GM12875 (cell line): ENCODE data around the gene PITPNC1.

Experiments
- H3K4me3 ChIP-seq: one replicate; pipeline ENCODE4 v1.5.1; 2011; ENCODE audit warnings: low read depth, low read length, control low read depth
- CTCF ChIP-seq: IDR thresholded peaks from 2 replicates; pipeline ENCODE4 v1.5.1; 2011; ENCODE audit warnings: low read depth, mild to moderate bottlenecking, control low read depth, inconsistent platforms, low read length, moderate library complexity, borderline replicate concordance; ENCODE audit not compliant: insufficient read depth

PITPNC1 gene

GRCh38 chr17:67362173-67362572 lies 14.9 kb upstream of the PITPNC1 start:
- no peak overlapping the region for H3K4me3 ChIP-seq
- no peak for TF ChIP-seq CTCF

GRCh38 chr17:67364847-67365737 lies 12.0 kb upstream of the PITPNC1 start:
- no peak for TF ChIP-seq CTCF
- H3K4me3 ChIP-seq: peak overlapping the region; percentile 76

GRCh38 chr17:67365738-67366192 lies 11.3 kb upstream of the PITPNC1 start:
- TF ChIP-seq CTCF: no peak

GRCh38 chr17:67366193-67367157 lies 10.6 kb upstream of the PITPNC1 start, which contains the start of gene PSMD12:
Gene PSMD12, minus strand, starts transcription at chr17:67366577. Its CDS starts 58 bp downstream, at chr17:67366519.
- TF ChIP-seq CTCF: no peak

More at GRCh38 chr17:67365738-67366192, 11.3 kb upstream of the PITPNC1 start:
- H3K4me3 ChIP-seq: peak overlapping the region; percentile 76

GRCh38 chr17:67369676-67370075 lies 7.4 kb upstream of the PITPNC1 start:
- TF ChIP-seq CTCF: no peak
- H3K4me3 ChIP-seq: no peak overlapping the region

More at GRCh38 chr17:67366193-67367157, 10.6 kb upstream of the PITPNC1 start, which contains the start of gene PSMD12:
- peak within 1 kb of the TSS; percentile 76 for H3K4me3 ChIP-seq

- H3K4me3 ChIP-seq: no peak overlapping the region
- TF ChIP-seq CTCF: no peak
Measured at GRCh38 chr17:67372751-67373150, 4.3 kb upstream of the PITPNC1 start.
